ENCODE data around the gene SCAMP2.
"Not testable (repeated sequence)": the region's sequence is repeated elsewhere in the genome, so short reads cannot be mapped to it uniquely, and the experiment has no call there.

The SCAMP2 gene

GRCh38 chr15:74889883-74890664 lies 16.9 kb upstream of the SCAMP2 start, which contains the start of gene MPI:
Gene MPI (plus strand): TSS chr15:74890042. CDS start chr15:74890074, 32 bp downstream.
- DNase-seq, result peak; percentile 85 to 93 (median 90)

- peak; percentile 59 to 68 (median 60) for DNase-seq
These were observed 16.3 kb upstream of the SCAMP2 start for GRCh38 chr15:74889390-74889882.

- DNase-seq, result no peak
These were observed 15.6 kb upstream of the SCAMP2 start for GRCh38 chr15:74888716-74889115.

- DNase-seq, result not testable (repeated sequence)
These were observed 14.5 kb upstream of the SCAMP2 start for GRCh38 chr15:74887537-74888193.

- DNase-seq, result no peak
These were observed 12.3 kb upstream of the SCAMP2 start for GRCh38 chr15:74885461-74885860.

GRCh38 chr15:74884428-74885223 lies 11.5 kb upstream of the SCAMP2 start:
- no peak for DNase-seq

- no peak for DNase-seq
These were observed 9.4 kb upstream of the SCAMP2 start for GRCh38 chr15:74882528-74882927.

- DNase-seq, result no peak
These were observed 5.1 kb upstream of the SCAMP2 start for GRCh38 chr15:74878273-74878672.

GRCh38 chr15:74873756-74874424 lies 725 bp upstream of the SCAMP2 start:
- peak; percentile 26 to 35 (median 29) for DNase-seq

GRCh38 chr15:74872702-74873035 lies 496 bp downstream of the SCAMP2 start:
- no peak for DNase-seq

GRCh38 chr15:74870436-74871215 lies 2.5 kb downstream of the SCAMP2 start:
- peak in 2 of 3 donors; percentile 36 to 48 for DNase-seq

GRCh38 chr15:74869726-74870407 lies 3.3 kb downstream of the SCAMP2 start:
- peak; percentile 90 to 94 (median 90) for DNase-seq

GRCh38 chr15:74869372-74869725 lies 3.8 kb downstream of the SCAMP2 start:
- DNase-seq, result no peak

- peak; percentile 85 to 91 (median 88) for DNase-seq
These were observed 5.1 kb downstream of the SCAMP2 start for GRCh38 chr15:74868059-74868458.

- DNase-seq, result no peak
These were observed 5.6 kb downstream of the SCAMP2 start for GRCh38 chr15:74867466-74868038.

- DNase-seq, result peak in 1 of 3 donors; percentile 35
These were observed 7.1 kb downstream of the SCAMP2 start for GRCh38 chr15:74866090-74866489.

GRCh38 chr15:74865316-74865715 lies 7.8 kb downstream of the SCAMP2 start:
- no peak for DNase-seq

- no peak for DNase-seq
These were observed 8.9 kb downstream of the SCAMP2 start for GRCh38 chr15:74864296-74864695.

- no peak for DNase-seq
These were observed 9.7 kb downstream of the SCAMP2 start for GRCh38 chr15:74863239-74864056.

- no peak for DNase-seq
These were observed 14.8 kb downstream of the SCAMP2 start for GRCh38 chr15:74858369-74858740.
